GM19455 (cell line): ENCODE measurements around the gene WASL.
"Not testable (repeated sequence)": the region's sequence is repeated elsewhere in the genome, so short reads cannot be mapped to it uniquely, and the experiment has no call there.

ENCODE experiments used
- ATAC-seq: cut with Tn5 transposase; IDR thresholded peaks from one replicate; pipeline ENCODE4 v1.9.1; 2021; ENCODE audit not compliant: unreplicated experiment

WASL gene

DNA sequence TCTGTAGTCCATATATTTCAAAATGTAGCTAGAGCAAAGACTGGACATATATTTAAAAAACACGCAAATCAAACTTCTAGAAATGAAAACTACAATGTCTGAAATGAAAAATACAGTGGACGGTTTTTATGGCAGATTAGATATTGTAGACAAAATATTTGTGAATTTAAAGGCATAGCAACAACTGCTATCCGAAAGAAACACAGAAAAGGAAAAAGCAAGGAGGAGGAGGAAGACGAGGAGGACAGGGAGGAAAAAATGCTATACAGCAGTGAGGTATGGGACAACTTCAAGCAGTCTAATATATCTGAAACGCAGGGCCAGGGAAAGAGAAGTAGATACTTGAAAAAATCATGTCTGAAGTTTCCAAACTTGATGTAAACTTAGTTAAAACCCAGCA lies 13.3 kb downstream of the WASL start:
- no peak for ATAC-seq

DNA sequence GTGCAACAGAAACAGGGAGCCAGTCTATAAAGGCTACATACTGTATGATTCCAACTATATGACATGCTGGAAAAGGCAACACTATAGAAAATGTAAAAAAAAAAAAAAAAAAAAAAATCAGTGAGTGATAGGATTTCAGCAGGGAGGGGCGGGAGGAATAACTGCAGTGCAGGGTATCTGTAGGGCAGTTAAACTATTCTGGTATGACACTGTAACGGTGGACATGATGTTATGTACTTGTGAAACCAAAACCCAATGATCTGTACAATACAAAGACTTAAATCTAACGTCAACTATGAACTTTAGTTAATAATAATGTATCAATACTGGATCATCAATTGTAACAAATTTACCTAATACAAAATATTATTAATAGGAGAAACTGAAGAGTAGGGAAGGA lies 14.3 kb downstream of the WASL start:
- ATAC-seq: no peak

DNA sequence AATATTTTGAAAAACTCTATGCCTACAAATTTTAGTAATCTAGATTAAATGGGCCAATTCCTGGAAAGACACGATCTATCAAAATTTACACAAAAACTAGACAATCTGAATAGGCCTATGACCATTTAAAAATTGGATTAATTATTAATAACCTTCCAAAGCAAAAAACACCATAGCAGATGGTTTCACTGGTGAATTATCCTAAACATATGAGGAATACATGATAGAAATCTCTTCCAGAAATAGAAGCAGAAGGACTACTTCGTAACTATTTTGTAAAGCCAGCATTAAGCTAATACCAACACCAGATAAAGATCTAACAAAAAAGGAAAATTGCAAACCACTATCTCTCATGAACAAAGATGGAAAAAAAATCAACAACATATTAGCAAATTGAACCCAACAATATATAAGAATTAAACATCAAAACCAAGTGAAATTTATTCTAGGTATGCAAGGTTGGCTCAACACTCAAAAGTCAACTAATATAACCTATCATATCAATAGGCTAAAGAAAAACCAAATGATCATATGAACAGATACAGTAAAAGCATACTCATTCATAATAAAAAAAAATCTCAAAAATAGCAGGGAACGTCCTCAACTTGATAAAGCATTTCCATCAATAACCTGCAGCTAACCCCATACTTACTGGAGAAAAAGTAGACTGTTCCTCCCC lies 16.3 kb downstream of the WASL start:
- ATAC-seq: no peak

DNA sequence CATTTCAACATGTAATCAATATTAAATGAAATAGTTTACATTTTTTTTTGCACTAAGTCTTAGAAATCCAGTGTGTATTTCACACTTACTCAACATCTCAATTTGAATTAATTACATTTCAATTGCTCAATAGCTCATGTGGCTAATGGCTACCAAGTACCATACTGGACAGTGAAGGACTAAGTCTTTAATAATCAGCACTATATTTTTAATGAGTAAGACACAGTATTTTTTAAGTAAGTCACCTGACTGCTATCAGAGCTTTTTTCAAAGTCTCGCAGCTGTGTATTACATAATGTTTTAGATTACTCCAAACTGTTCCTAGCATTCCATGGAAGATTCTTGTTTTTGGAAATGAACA lies 19.6 kb downstream of the WASL start:
- ATAC-seq: no peak

DNA sequence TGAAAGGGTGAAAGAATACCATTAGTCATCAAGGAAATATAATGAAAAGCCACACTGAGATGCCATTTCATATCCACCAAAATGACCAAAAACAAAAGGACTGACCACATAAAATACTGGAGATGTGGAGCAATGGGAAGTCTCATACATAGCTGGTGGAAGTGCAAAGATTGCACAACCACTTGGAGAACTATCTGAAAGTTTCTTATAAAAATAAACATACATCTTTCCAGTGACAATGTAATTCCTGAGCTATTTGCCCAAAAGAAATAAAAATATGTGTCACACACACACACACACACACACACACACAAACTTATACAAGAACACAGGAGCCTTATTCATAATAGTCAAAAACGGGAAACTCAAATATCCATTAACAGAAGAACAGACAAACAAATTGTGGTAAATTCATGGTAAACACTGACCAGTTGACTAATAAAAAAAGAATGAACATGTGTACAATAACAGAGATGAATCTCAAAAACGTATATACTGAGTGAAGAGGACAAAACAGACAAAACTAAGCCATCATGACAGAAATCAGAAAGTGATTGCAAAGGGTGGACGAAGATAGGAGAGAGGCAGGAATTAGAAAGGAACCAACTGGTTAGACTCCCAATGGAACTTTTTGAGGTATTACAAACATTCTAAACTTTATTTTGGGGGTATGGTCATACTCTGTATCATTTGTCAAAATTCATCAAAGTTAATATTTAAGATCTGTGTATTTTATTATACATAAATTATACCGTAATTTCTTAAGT lies 21.5 kb downstream of the WASL start:
- ATAC-seq: no peak

DNA sequence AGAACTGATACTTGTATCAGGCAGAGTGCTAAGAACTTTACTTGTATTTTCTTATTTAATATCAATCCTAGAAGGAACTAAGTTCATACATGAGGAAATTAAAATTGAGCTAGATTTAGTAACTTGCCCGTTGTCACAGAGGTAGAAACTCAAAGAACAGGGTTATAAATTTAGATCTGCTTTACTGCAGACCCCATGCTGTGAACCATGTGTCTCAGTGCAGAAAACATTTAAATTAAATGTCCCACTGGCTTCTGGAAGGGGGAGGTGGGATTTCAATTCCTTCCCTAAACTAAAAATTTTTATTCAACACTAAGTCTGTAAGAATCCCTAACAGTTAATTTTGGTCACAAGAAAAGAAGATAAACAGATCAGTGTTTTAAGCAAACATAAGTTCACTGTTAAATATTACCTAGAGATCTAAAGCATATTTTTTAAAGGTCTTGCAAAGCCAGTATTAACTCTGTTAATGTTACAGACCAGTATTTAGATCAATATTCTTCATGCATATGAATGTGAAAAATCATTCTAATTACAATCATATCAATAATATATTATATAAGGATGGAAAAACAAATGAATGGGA lies 23.1 kb downstream of the WASL start:
- no peak for ATAC-seq

DNA sequence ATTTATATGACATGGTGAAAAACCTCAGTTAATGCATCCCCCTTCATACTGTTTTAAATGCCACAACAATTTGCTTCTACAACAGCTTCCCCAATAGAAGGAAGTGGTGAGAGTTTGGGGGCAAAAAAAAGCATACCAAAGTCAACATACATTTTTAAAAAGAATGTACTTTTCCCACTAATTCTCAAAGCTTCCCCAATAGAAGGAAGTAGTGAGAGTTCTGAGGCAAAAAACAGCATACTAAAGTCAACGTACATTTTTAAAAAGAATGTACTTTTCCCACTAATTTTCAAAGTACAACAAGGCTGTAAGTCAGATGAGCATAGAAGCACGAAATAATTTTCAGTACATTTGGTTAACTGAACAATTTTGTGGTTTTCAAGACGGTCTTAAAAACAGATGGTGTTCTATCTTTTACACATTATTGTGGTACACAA lies 24.0 kb downstream of the WASL start:
- ATAC-seq: no peak

DNA sequence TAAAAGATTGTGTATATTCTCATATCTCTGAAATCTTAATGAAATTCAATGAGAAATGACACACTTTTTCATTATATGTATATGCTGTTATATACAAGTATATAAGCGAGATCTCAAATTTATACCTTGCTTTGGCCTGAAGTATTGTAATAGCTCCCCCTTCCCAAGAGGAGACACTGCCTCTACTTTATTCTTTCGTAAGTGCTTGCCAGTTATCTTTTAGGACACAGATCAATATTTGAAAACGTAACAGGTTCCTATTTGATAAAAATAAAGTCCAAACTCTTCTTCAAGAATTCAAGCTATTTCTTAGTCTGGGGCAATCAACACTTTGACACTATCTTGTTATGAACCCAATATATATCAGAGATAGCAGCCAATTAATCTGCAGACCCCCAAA lies 24.9 kb downstream of the WASL start:
- ATAC-seq: no peak

DNA sequence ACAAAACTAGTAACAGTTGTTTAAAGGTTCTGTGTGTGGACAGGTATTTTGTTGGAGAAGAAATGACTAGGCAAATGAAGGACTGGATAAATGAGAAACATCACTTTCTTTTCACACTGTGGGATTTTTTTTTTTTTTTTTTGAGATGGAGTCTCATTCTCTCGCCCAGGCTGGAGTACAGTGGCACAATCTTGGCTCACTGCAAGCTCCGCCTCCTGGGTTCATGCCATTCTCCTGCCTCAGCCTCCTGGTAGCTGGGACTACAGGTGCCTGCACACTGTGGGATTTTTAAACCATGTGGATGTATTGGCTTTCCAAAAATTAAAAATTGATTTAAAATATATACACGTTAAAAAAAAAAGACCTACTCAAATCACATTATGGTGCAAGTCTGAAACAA lies 28.3 kb downstream of the WASL start:
- not testable (repeated sequence) for ATAC-seq

DNA sequence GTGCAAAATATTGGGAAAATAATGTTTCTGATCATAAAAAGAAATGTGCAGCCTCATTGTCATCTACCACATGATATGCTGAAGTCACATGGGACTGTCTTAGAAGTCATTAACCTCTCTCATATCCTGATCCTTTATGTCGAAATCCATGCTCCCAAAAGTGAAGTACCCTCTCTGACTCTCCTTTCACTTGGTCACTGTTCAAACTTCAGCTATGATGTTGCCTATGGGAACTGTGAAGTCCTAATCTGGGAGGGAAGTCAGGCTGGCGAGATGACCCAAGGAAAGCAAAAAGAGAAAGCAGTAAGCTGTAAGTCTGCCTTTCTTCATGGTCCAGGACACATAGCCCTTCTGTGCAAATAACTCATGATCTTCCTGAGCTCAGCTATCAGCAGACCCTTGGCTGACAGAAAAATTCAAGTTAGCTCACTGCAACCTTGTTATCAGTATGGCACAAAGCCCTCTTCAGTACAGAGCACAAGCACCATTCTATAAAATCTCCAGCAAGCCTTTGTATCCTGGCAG lies 29.5 kb downstream of the WASL start:
- ATAC-seq: no peak

DNA sequence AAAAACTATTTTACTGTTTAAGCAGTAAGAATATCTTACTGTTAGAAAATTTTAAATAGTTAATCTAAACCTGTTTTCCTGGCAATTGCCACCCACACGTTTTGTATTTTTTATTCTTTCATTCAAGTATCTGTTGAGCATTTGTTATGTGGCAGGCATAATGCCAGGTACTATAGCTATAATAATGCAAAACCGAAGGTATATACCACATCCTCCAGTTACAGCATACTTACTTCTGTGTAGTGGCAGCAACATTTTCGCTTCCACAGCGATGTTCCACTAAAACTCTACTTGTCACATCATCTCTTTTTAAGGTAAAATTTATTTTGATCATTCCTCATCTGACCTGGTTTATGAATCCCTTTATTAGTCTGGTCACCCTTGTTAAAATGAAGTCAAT lies 30.0 kb downstream of the WASL start:
- ATAC-seq: no peak

DNA sequence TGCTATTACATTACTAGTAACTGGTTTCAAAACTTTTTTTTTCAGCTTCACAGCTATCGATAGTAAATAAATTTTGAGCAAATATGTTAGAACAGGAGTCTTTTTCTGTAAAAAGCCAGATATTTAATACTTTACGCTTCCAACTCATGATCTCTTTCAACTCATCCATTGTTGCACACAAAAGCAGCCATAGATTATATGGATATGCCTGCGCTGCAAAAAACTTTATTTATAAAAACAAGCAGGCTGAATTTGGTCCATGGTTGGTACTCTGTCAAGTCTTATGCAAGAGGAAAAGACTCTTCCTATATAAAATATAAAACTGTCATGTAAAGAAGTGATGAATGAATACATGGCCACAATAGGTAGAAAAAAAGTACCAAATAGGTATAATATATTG lies 31.1 kb downstream of the WASL start:
- ATAC-seq: no peak

DNA sequence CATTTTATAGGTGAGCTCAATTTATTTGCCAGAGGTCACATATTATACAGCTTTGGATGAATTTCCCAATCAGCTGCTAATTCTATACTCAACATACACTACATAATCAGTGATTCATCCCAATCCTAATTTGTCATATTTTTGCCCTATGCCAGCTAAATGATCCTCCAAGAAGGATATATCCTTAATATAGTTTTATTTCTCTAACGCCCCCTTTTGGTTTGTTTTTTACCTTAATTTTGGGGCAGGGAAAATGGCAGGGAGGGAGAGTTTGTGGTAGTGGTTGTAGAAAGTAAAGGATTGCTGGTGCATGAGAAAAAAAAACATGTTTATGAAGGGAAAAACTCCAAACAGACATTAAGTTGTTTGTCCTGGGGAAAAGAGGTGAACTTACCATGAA lies 31.9 kb downstream of the WASL start:
- ATAC-seq: no peak

DNA sequence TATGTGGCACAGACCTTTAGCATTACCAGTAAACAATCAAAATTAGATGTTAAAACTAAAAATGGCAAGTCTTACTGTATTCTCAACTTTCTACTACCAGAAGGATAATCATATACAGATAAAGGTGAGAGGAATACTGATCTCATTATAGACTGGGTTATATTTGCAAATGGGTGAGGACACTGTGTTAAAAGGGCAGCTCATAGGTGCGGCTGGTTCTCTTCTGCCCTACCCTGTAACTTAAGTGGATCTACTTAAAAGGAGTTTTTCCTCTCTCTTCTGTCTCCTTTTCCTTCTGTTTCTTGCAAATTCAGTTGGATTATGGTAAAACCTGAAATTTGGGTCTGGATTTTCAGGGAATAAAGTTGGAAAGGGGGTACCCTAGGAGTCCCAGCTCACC lies 33.0 kb downstream of the WASL start:
- no peak for ATAC-seq

DNA sequence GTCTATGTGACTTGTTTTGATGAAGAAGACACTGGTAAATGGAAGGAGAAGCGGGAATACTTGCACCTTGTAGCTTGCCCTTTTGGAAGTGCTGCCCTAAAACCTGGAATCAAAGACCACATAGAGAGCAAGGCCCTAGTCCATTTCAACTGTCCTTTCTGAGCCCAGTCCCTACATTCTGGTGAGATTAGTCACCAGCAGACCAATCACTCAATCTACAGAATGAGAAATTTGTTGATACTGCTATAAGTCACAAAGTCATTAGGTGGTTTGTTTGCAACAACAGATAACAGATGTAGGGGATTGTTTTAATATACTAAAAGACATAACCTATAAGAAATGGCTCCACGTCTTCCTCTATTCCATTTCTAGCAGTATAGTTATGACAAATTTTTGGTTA lies 33.6 kb downstream of the WASL start:
- no peak for ATAC-seq

DNA sequence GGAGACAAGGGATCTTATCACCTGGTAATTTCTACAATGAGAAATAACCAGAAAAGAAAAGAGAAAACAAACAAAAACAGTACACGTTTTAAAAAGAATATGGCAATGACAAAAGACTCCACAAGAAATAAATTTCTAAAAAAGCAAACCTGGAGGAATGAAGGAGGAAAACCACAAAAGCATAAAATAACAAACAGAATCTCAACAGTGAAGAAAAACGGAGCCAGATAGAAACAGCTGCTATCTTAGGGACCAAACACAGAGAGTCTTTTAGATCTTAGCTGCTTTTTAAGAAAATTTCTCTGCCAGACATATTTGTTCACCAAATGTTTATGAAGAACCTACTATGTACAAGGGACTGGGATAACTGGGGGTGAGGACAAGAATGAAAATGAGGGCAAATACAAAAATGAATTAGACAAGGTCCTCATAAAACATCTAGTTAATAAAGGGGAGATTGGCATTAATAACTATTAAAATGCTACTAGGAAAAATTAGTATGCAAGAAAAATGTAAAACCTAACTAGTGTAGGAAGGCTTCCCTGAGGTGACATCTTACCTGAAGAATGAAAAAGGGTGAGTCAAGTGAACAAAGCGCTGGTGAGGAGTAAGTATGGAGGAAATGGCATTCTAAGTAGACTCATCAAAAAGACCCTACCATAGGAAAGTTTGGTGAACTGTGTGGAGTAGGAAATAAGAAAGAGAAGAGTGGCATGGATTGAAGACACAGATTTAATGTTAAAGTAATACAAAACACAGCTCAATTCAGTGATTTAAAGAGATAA lies 34.3 kb downstream of the WASL start:
- ATAC-seq: no peak

DNA sequence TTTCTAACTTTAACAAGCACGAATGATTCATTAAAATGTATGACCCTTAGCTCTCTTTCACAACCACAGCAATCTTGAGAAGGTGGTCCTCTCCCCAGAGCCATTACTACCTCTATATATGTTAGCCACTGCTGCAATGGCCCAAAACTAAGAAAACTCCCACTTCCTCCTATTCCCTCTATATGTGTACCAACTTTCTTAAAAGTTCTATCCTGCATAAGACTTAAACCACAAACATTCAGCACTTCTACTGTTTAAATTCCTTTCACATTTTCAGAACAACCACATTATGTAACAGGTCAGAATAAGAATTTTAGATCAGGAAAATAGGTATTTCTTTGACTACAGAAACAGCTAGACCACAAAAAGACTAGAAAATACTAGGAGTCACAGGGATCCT lies 36.2 kb downstream of the WASL start:
- ATAC-seq: no peak

DNA sequence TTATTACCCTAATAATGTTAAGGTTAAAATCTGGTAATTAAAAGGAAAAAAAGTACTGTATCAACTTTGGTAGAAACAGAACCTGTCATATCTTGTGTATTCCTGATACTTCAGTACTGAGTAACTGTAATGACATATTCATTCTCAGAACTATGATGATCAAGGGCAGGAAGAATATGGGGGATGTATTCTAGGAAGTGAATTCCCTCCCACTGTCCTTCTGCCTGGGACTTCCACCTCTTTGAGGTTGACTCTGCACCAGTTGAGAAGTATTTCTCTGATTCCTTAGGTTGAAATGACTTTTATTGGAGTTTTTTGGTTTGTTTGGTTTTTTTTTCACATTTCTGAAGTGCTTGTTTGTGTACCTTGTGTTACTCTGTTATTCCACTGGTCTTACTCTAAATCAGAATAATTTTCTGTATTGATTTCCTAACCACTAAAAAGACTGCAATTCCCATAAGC lies 36.9 kb downstream of the WASL start:
- no peak for ATAC-seq

DNA sequence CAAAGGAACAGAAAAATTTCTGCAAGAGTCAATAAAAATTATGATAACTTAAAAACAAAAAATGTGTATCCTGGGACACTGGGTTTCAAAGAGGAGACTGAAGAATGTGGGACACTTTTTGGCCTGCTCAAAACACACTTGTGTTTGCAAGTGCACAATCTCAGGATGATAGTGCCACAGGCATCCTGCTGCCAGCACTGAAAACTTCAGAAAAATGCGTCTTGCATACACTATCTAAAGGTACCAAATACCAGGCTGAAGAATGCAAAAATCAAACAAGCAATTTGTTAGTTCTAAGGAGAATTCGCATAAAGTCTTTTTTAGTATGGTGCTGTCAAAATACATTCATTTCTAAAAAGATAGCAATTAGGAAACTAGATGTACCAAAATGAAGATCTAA lies 38.1 kb downstream of the WASL start:
- no peak for ATAC-seq

DNA sequence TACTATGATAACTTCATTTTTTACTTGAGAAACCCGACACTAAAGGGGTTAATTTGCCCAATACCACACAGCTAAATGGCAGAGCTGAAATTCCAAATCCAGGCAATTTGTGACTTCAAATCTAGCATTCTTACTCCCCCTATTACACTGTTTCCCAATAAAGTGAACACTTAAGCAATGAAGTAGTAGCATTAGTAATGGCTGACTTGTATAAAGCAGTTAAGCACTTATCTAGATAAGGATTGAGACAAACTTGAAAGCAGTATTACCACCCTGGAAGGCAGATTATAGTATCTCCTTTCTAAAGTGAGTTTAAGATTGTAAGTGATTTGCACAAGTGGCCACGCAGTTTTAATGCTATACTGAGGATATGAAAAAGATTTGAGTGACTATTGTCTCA lies 39.3 kb downstream of the WASL start:
- no peak for ATAC-seq

DNA sequence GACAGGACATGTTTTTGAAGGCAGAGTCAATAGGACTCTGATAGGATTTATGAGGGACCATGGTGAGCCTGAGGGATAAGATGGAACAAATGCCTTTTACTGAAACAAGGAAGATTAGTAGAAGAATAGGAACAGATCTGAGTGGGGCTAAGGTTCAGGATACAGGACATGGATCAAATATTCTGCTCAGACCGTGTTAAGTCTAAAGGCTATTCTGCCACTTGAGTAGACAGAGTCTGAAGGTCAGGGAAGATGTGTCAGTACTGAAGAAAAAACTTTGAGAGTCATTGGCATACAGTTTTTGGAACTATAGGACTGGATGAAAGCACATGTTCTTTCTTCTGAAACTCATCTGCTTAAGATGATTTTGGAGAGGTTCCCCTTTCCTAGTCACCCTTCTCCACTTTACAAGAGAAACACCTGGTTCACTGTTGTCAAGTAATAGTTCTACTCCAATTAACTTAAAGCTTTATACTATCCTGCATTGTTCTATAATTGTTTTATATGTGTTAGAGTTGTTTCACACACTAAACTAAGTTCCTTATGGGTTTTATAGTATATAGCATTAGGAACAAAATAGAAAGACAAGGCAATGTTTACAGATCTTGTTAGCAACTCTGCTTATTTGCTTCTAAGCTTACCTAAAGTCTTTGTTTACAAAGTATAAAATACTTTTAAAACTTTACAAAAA lies 43.4 kb downstream of the WASL start:
- no peak for ATAC-seq
